Measurements from ENCODE around the gene AASDHPPT. TPM values are rescaled to one million over a fixed set of nuclear protein-coding genes. Genes with fewer than 3 reads are reported as not detected.

The AASDHPPT gene
- total RNA-seq, 4 donors from 2014 or later, result 3.4 to 25.7 (median 14.9) TPM

DNA sequence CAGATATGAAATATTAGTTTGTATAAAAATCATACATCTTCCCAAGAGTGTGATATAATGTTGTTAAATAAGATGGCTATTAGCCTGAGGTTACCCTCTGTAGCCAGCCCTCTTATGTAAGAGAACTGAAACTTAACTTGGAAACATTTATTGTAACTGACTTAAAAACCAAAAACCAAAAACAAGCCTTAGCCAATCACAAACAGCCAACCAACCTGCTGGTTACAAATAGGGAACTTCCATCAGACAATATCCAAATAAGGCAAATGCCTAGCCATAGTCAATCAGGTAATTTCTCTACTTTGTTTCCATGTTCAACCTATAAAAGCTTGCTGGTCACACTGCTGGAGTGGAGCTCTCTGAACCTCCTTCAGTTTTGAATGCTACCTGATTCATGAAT is 14.5 kb upstream of the AASDHPPT start:
- intact Hi-C loops (cut with DNase I; ENCODE audit: low total_unique reads) (no loop called here), in situ Hi-C loops (cut with MboI; ENCODE audit: low pct_ligation_motif_present in 1 of 4, low pct_unique_long_range_greater_than_20kb in 1 of 4, low sequenced_read_pairs in 3 of 4) (no loop called here)
- TF ChIP-seq, protein P1, sequence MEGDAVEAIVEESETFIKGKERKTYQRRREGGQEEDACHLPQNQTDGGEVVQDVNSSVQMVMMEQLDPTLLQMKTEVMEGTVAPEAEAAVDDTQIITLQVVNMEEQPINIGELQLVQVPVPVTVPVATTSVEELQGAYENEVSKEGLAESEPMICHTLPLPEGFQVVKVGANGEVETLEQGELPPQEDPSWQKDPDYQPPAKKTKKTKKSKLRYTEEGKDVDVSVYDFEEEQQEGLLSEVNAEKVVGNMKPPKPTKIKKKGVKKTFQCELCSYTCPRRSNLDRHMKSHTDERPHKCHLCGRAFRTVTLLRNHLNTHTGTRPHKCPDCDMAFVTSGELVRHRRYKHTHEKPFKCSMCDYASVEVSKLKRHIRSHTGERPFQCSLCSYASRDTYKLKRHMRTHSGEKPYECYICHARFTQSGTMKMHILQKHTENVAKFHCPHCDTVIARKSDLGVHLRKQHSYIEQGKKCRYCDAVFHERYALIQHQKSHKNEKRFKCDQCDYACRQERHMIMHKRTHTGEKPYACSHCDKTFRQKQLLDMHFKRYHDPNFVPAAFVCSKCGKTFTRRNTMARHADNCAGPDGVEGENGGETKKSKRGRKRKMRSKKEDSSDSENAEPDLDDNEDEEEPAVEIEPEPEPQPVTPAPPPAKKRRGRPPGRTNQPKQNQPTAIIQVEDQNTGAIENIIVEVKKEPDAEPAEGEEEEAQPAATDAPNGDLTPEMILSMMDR (IDR thresholded peaks at IDR 0.05), result no peak
- no peak for TF ChIP-seq POLR2AphosphoS5 (IDR thresholded peaks at IDR 0.05)
- TF ChIP-seq EP300 (IDR thresholded peaks at IDR 0.05; ENCODE audit: low read depth), result no peak
- no peak overlapping the region for H3K4me3 ChIP-seq
- H3K9me3 ChIP-seq, result peaks cover 0 to 1% of the 10 kb centered on the region in 2 donors
- no peak overlapping the region for H3K27ac ChIP-seq
- no peaks in the 10 kb centered on the region for H3K4me1 ChIP-seq
- H3K27me3 ChIP-seq, result no peaks in the 10 kb centered on the region
- DNase-seq, result no peak
- H3K36me3 ChIP-seq, result no peaks in the 10 kb centered on the region

DNA sequence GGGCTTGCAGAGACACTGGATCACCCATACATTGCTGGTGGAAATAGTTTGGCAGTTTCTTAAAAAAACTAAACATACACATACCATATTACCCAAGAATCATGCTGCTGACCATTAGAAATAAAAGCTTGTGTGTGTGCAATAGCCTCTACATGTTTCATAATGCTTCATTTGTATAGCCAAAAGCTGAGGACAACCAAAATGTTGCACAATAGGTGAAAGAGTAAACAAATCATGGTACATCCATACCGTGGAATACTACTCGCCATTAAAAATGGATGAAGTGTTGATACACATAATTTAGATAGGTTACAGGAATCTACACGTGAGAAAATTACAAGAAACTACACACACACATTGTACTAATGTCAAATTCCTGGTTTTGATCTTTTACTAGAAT is 6.9 kb upstream of the AASDHPPT start:
- Histone ChIP-seq H3K27me3 (no peaks in the 10 kb centered on the region), H3K36me3 (no peaks in the 10 kb centered on the region), H3K4me3 (no peak overlapping the region), H3K4me1 (peaks cover 0 to 3% (median 0%) of the 10 kb centered on the region in 4 donors), H3K27ac (no peak overlapping the region), H3K9me3 (peaks cover 0 to 3% of the 10 kb centered on the region in 2 donors)
- in situ Hi-C loops (cut with MboI; ENCODE audit: low pct_ligation_motif_present in 1 of 4, low pct_unique_long_range_greater_than_20kb in 1 of 4, low sequenced_read_pairs in 3 of 4), result no loop called here
- no peak for TF ChIP-seq EP300 (IDR thresholded peaks at IDR 0.05; ENCODE audit: low read depth)
- WGBS, 2 donors (ENCODE audit: low coverage in 1 of 2), result 88 to 90% methylated on average over 3 of the region's 3 CpGs
- intact Hi-C loops (cut with DNase I; ENCODE audit: low total_unique reads), result no loop called here
- no peak for DNase-seq

DNA sequence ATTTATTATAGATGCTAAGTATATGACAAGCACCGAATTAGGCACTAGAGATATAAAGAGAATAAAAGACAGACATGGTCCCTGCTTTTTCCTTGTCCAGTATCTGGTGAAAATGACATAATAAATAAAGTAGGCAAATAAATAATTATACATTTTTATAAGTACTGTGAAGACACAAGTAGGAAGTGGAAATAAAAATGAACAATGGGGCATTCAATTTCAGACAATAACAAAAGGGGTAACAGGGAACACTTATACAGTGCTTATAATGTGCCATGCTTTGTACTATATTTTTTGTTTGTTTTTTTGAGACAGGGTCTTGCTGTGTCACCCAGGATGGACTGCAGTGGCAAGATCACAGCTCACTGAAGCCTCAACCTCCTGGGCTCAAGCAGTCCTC is 4.7 kb upstream of the AASDHPPT start:
- Histone ChIP-seq H3K9me3 (peaks cover 0 to 3% of the 10 kb centered on the region in 2 donors), H3K36me3 (no peaks in the 10 kb centered on the region), H3K4me3 (no peak overlapping the region), H3K27me3 (no peaks in the 10 kb centered on the region), H3K27ac (no peak overlapping the region), H3K4me1 (peaks cover 0 to 10% (median 6%) of the 10 kb centered on the region in 4 donors)
- no peak for TF ChIP-seq EP300 (IDR thresholded peaks at IDR 0.05; ENCODE audit: low read depth)
- TF ChIP-seq, protein P1 (IDR thresholded peaks at IDR 0.05), result no peak
- TF ChIP-seq POLR2AphosphoS5 (IDR thresholded peaks at IDR 0.05), result no peak
- no peak for TF ChIP-seq POLR2A (IDR thresholded peaks at IDR 0.05)
- intact Hi-C loops (cut with DNase I; ENCODE audit: low total_unique reads), result no loop called here
- no peak for DNase-seq
- in situ Hi-C loops (cut with MboI; ENCODE audit: low pct_ligation_motif_present in 1 of 4, low pct_unique_long_range_greater_than_20kb in 1 of 4, low sequenced_read_pairs in 3 of 4), result no loop called here
- WGBS, 2 donors (ENCODE audit: low coverage in 1 of 2), result 71 to 76% methylated on average over 1 of the region's 1 CpG

DNA sequence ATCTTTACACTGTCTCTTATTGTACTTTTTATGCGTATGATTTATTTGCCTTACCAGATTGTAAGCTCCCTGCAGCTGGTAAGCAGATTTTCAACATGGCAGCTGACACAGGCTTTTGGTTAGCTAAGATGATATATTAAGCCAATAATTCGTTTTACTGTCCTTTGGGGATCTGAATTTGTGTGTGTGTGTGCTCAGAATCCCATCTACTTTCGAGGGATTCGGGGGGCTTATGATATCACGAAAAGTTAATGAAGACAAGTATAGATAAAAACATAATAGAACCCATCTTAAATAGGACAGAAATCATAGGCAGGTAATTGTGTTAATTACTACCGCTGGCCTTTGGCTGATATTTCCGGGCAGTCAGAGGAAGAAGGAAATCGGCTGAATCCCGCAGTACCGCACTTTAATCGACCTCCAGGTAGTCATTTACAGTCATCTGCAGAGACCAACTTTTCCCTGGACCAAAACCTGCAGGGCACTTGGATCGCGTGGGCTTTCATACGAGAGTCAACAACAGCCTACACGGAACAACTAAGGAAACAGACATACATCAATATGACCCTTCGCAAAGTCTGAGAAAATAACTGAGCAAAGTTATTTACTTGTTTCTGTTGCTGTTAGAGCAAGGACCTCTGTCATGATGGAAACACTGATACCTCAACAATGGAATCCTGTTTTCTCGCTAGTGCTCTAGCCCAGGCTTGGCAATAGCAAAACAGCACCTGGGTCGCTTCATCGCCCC is 1.1 kb upstream of the AASDHPPT start:
- Histone ChIP-seq H3K4me3 (peak overlapping the region; percentile 59 to 91 (median 70)), H3K27ac (peak overlapping the region; percentile 89 to 98 (median 94)), H3K36me3 (peaks cover 0 to 14% (median 1%) of the 10 kb centered on the region in 4 donors), H3K9me3 (no peaks in the 10 kb centered on the region), H3K4me1 (peaks cover 0 to 42% (median 20%) of the 10 kb centered on the region in 4 donors), H3K27me3 (no peaks in the 10 kb centered on the region)
- no peak for TF ChIP-seq POLR2A (IDR thresholded peaks at IDR 0.05)
- TF ChIP-seq, protein P1 (IDR thresholded peaks at IDR 0.05), result no peak
- TF ChIP-seq EP300 (IDR thresholded peaks at IDR 0.05; ENCODE audit: low read depth), result no peak
- TF ChIP-seq POLR2AphosphoS5 (IDR thresholded peaks at IDR 0.05), result no peak
- intact Hi-C loops (cut with DNase I; ENCODE audit: low total_unique reads), result no loop called here
- peak; percentile 12 for DNase-seq
- 13 to 15% methylated on average over 14 to 19 of the region's 19 CpGs for WGBS, 2 donors (ENCODE audit: low coverage in 1 of 2)
- in situ Hi-C loops (cut with MboI; ENCODE audit: low pct_ligation_motif_present in 1 of 4, low pct_unique_long_range_greater_than_20kb in 1 of 4, low sequenced_read_pairs in 3 of 4), result no loop called here
